ENCODE data around the gene FAM76B. TPM values are rescaled to one million over a fixed set of nuclear protein-coding genes. Genes with fewer than 3 reads are reported as not detected.

Gene FAM76B
- total and polyA plus RNA-seq, 9 of the 15 experiments (the other 6 are each of a cell fraction or from before 2014, with no cell fraction given) = 22.5 to 60.0 (median 35.0) TPM

- TF ChIP-seq, protein P1, sequence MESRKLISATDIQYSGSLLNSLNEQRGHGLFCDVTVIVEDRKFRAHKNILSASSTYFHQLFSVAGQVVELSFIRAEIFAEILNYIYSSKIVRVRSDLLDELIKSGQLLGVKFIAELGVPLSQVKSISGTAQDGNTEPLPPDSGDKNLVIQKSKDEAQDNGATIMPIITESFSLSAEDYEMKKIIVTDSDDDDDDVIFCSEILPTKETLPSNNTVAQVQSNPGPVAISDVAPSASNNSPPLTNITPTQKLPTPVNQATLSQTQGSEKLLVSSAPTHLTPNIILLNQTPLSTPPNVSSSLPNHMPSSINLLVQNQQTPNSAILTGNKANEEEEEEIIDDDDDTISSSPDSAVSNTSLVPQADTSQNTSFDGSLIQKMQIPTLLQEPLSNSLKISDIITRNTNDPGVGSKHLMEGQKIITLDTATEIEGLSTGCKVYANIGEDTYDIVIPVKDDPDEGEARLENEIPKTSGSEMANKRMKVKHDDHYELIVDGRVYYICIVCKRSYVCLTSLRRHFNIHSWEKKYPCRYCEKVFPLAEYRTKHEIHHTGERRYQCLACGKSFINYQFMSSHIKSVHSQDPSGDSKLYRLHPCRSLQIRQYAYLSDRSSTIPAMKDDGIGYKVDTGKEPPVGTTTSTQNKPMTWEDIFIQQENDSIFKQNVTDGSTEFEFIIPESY (CRISPR knock-in tag; IDR thresholded peaks at IDR 0.05) = no peak
- TF ChIP-seq ZBTB49 (CRISPR knock-in tag; IDR thresholded peaks at IDR 0.05; ENCODE audit: borderline replicate concordance) = no peak
These were observed 6.9 kb upstream of the FAM76B start (continued) for GRCh38 chr11:95796501-95796900.

DNA sequence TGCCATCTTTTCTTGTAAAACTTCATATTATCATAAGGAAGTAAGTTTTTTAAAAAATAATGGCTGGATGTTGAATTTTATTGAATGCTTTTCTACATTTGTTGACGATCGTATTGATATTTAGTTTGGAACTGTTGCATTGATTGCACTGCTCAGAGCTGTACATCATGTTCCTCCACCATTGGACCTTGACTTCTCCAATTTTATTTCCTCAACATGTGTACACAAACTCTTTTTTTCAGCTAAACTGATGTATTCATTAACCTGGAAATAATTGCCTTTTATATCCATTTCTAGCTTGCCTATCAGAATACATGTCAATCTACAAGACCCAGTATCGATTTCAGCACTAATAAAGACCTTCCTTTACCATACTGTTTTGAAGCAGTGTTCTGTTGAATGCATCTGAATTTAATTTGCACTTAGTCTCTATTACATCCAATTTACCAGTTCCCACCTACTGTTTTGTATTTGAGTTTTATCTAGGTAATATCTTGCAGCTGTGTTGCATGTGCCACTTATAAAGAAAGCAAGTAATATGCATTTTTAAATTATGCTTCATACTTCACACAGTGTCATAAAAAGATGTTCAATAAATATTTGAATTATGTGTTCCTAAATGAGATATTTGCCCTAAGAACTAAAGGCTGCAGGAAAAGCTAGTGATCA lies 6.2 kb upstream of the FAM76B start:
- CTCF ChIA-PET (ENCODE audit: low intra/inter-chr PET ratio) = no interaction called here
- Histone ChIP-seq H3K4me1 (replicated peaks in 1 of 2; ENCODE audit: control insufficient read depth in 2 of 2, insufficient read depth in 2 of 2, low read length in 2 of 2) (peaks cover 0 to 10% of the 10 kb centered on the region in 2 experiments; a peak in 4 of 5 replicates), H3K36me3 (ENCODE audit: control insufficient read depth, insufficient read depth, low read length) (peaks cover 36% of the 10 kb centered on the region), H3K9ac (ENCODE audit: insufficient read depth in 1 of 2, low read depth in 2 of 2, low read length in 2 of 2) (no peak overlapping the region), H3K9me3 (replicated peaks; ENCODE audit: control insufficient read depth, insufficient read depth, low read depth, low read length) (no peaks in the 10 kb centered on the region), H3K4me3 (no peak overlapping the region), H3K27me3 (ENCODE audit: control insufficient read depth in 2 of 2, insufficient read depth in 2 of 2, low read length in 2 of 2) (no peaks in the 10 kb centered on the region), H3K27ac (ENCODE audit: extremely low read depth, low read depth, low read length) (no peak overlapping the region), H3K9me1 (ENCODE audit: control insufficient read depth, insufficient read depth, low read length) (no peaks in the 10 kb centered on the region), H2AFZ (ENCODE audit: low read depth, low read length) (no peak overlapping the region), H4K20me1 (replicated peaks; ENCODE audit: control insufficient read depth, insufficient read depth, low read length) (no peaks in the 10 kb centered on the region), H3K79me2 (ENCODE audit: control insufficient read depth, insufficient read depth, low read length) (peaks cover 76% of the 10 kb centered on the region), H3K4me2 (ENCODE audit: insufficient read depth, low read length) (no peak overlapping the region)
- WGBS (ENCODE audit: insufficient coverage, low coverage, missing lambda C conversion rate) = 96% methylated on average over 3 of the region's 3 CpGs
- in situ Hi-C loops (cut with MboI) (no loop called here), intact Hi-C loops (cut with micrococcal nuclease) (no loop called here)
- POLR2A ChIA-PET = interaction anchor here (0.8 kb wide), 1 partner anchor 9 kb away, joined by 3 read pairs; no protein-coding TSS in a partner anchor
- TF ChIP-seq, protein P2, sequence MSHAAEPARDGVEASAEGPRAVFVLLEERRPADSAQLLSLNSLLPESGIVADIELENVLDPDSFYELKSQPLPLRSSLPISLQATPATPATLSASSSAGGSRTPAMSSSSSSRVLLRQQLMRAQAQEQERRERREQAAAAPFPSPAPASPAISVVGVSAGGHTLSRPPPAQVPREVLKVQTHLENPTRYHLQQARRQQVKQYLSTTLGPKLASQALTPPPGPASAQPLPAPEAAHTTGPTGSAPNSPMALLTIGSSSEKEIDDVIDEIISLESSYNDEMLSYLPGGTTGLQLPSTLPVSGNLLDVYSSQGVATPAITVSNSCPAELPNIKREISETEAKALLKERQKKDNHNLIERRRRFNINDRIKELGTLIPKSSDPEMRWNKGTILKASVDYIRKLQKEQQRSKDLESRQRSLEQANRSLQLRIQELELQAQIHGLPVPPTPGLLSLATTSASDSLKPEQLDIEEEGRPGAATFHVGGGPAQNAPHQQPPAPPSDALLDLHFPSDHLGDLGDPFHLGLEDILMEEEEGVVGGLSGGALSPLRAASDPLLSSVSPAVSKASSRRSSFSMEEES (CRISPR knock-in tag; IDR thresholded peaks at IDR 0.05) = no peak
- TF ChIP-seq GTF2E2 (tag; IDR thresholded peaks at IDR 0.05) = no peak
- no peak for TF ChIP-seq NUFIP1 (IDR thresholded peaks at IDR 0.05; ENCODE audit: partially characterized antibody)
- TF ChIP-seq SMARCA4 (IDR thresholded peaks at IDR 0.05) = no peak
- no peak for DNase-seq (ENCODE audit: extremely low read depth in 1 of 4, low spot score in 3 of 4)
- no peak for FAIRE-seq
- no peak for ATAC-seq
- no TSS peak for BruUV-seq (replicated peaks)

Measured in K562 (cell line).